Measurements from ENCODE around the gene MSLN. TPM values are rescaled to one million over a fixed set of nuclear protein-coding genes. Genes with fewer than 3 reads are reported as not detected.

Gene MSLN
- total and polyA plus RNA-seq, 2 donors (not counting 3 experiments of a cell fraction or from before 2014, with no cell fraction given) = not detected

DNA sequence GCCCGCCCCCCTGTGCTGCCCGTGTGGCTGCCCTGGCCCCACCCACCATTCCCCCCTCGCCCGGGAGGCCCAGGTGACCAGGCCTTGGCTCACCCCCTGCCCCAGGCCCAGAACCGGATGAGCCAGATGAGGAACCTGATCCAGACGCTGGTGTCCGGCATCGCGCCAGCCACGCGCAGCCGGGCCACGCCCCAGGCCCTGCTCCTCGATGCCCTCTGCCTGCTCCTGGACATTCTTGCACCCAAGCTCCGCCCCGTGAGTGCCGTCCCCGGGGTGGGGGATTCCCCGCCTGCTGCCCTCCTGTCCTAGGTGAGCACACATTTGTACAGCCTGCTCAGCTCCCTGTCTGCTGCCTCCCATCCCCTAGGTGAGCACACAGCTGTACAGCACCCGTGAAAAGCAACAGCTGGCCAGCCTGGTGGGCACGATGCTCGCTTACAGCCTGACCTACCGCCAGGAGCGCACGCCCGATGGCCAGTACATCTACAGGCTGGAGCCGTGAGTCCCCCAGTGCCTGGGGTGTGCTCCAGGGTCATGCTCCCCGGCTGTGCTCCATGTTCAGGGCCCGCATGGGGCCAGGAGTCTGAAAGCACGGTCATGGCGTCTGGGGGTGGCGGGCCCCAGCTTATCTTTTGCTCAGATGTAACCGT is 35.2 kb downstream of the MSLN start:
- Histone ChIP-seq H3K4me2 (ENCODE audit: insufficient read depth, low read length) (no peak overlapping the region), H3K36me3 (ENCODE audit: control insufficient read depth in 2 of 2, extremely low read depth in 1 of 2, insufficient read depth in 2 of 2, low read length in 2 of 2) (no peaks in the 10 kb centered on the region), H3K27ac (ENCODE audit: insufficient read depth, low read depth, low read length) (no peak overlapping the region), H3K9me3 (replicated peaks; ENCODE audit: control insufficient read depth, insufficient read depth, low read length) (no peaks in the 10 kb centered on the region), H3K9ac (replicated peaks; ENCODE audit: extremely low read depth, insufficient read depth, low read length) (no peak overlapping the region), H3K9me1 (replicated peaks; ENCODE audit: control insufficient read depth, extremely low read depth, insufficient read depth, low read length) (no peaks in the 10 kb centered on the region), H2AFZ (ENCODE audit: low read depth, low read length) (no peak overlapping the region), H3K79me2 (ENCODE audit: control insufficient read depth, insufficient read depth, low read length) (no peaks in the 10 kb centered on the region), H3K4me3 (replicated peaks in 1 of 3; ENCODE audit: insufficient read depth in 1 of 3, low read depth in 1 of 3, low read length in 3 of 3) (no peak overlapping the region), H3K4me1 (ENCODE audit: control insufficient read depth, extremely low read depth, insufficient read depth, low read length) (no peaks in the 10 kb centered on the region), H3K27me3 (ENCODE audit: control insufficient read depth in 2 of 2, insufficient read depth in 2 of 2, low read length in 2 of 2) (peaks cover 6 to 7% of the 10 kb centered on the region in 2 experiments), H4K20me1 (replicated peaks; ENCODE audit: control insufficient read depth, extremely low read depth, insufficient read depth, low read length) (no peaks in the 10 kb centered on the region)
- TF ChIP-seq EZH2 (IDR thresholded peaks at IDR 0.05; ENCODE audit: borderline replicate concordance, low read depth, low read length, severe bottlenecking) (no peak), POLR2A (IDR thresholded peaks at IDR 0.05; ENCODE audit: low read depth, low read length) (no peak), POLR2AphosphoS5 (IDR thresholded peaks at IDR 0.05; ENCODE audit: insufficient read depth, low read depth, low read length) (no peak), MYC (IDR thresholded peaks at IDR 0.05; ENCODE audit: low read depth, low read length) (no peak), GATA2 (IDR thresholded peaks at IDR 0.05; ENCODE audit: insufficient read depth, insufficient read length, low read depth, low read length) (no peak), FOS (IDR thresholded peaks at IDR 0.05; ENCODE audit: borderline replicate concordance, insufficient read depth, low read length) (no peak), JUN (IDR thresholded peaks at IDR 0.05; ENCODE audit: borderline replicate concordance, insufficient read depth, insufficient read length, low read depth) (no peak)
- TF ChIP-seq, protein P1, sequence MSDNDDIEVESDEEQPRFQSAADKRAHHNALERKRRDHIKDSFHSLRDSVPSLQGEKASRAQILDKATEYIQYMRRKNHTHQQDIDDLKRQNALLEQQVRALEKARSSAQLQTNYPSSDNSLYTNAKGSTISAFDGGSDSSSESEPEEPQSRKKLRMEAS (IDR thresholded peaks at IDR 0.05; ENCODE audit: insufficient read depth, insufficient read length) = no peak
- TF ChIP-seq, protein P2, sequence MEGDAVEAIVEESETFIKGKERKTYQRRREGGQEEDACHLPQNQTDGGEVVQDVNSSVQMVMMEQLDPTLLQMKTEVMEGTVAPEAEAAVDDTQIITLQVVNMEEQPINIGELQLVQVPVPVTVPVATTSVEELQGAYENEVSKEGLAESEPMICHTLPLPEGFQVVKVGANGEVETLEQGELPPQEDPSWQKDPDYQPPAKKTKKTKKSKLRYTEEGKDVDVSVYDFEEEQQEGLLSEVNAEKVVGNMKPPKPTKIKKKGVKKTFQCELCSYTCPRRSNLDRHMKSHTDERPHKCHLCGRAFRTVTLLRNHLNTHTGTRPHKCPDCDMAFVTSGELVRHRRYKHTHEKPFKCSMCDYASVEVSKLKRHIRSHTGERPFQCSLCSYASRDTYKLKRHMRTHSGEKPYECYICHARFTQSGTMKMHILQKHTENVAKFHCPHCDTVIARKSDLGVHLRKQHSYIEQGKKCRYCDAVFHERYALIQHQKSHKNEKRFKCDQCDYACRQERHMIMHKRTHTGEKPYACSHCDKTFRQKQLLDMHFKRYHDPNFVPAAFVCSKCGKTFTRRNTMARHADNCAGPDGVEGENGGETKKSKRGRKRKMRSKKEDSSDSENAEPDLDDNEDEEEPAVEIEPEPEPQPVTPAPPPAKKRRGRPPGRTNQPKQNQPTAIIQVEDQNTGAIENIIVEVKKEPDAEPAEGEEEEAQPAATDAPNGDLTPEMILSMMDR (IDR thresholded peaks at IDR 0.05; ENCODE audit: extremely low read depth in 1 of 2, insufficient read depth in 1 of 2, low read depth in 1 of 2, low read length in 2 of 2) = no peak
- BruUV-seq (replicated peaks) = no TSS peak
- dilution Hi-C loops (cut with MboI; ENCODE audit: extremely low pct_ligation_motif_present, low sequenced_read_pairs) (no loop called here), intact Hi-C loops (cut with micrococcal nuclease) (no loop called here)
- FAIRE-seq (no peak), DNase-seq (ENCODE audit: low read depth, low spot score) (no peak)
- CTCF ChIA-PET = no interaction called here
- POLR2A ChIA-PET = no interaction called here

Measured in endothelial cell of umbilical vein (primary cell).